NCI-H524 treated with DMSO at 0.1 percent for 48 hours (cell line): Measurements from ENCODE around the gene DPP9.
"Not testable (repeated sequence)": the region's sequence is repeated elsewhere in the genome, so short reads cannot be mapped to it uniquely, and the experiment has no call there.

Source experiments
- DNase-seq: peaks from one replicate; lab custom pipeline; 2025; lab: John Stamatoyannopoulos, UW

The DPP9 gene

DNA sequence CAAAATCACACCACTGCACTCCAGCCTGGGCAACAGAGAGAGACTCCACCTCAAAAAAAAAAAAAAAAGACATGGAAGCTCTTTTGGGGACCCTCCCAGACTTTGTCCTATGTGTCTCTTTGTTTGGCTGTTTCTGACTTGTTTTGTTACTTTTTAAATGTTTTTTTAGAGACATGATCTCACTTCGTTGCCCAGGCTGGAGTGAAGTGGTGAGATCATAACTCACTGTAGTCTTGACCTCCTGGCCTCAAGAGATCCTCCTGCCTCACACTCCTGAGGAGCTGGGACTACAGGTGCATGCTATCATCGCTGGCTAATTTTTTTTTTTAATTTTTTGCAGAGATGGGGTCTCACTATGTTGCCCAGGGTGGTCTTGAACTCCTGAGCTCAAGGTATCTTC is 16.4 kb upstream of the DPP9 start:
- no peak for DNase-seq

DNA sequence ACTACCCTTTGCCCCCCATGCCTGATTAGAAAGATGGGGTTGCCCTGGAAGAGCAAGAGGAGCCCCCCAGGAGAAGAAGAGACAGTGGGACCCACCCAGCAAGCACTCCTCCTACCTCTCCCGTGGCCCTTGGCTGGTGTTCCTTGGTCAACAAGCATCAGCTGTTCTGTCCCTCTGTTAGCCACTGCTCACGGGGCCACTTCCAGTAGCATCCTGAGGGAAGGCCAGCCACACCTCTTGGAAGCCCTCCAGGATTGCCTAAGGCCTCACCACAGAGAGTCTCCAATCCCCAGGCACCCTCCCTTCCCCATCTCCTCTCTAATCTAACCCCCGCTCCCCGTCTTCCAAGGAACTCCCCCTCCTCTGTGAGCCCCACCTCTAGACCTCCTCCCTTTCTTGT is 15.1 kb upstream of the DPP9 start:
- DNase-seq, result no peak

DNA sequence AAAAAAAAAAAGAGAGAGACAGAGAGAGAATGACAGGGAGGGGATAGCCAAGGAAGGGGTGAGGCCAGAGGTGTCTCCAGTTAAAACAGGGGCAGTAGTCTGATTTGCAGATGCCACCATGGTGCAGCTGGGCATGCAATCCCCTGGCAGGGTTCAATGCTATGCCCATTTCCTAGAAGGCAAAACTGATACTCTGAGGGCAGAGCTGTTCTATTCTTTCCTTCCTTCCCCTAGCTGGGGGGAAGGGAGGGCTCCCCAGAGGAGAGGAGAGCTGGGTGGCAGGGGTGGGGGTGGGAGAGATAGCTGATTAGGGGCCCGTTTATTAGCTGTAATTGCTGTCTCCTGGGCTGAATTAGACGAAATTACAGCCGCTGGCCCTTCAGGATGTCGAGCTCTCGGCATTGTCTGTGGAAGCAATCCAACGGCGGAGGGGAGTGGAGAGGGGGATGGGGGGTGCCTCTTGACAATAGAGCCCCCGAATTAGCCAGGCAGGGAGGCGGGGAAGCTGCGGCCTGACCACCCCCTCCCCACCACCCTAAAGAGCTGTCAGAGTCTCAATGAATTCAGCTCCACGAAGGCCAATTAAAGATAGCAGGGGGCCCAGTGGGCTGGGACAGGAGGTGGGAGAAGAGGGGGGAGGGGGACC is 14.4 kb upstream of the DPP9 start:
- no peak for DNase-seq

DNA sequence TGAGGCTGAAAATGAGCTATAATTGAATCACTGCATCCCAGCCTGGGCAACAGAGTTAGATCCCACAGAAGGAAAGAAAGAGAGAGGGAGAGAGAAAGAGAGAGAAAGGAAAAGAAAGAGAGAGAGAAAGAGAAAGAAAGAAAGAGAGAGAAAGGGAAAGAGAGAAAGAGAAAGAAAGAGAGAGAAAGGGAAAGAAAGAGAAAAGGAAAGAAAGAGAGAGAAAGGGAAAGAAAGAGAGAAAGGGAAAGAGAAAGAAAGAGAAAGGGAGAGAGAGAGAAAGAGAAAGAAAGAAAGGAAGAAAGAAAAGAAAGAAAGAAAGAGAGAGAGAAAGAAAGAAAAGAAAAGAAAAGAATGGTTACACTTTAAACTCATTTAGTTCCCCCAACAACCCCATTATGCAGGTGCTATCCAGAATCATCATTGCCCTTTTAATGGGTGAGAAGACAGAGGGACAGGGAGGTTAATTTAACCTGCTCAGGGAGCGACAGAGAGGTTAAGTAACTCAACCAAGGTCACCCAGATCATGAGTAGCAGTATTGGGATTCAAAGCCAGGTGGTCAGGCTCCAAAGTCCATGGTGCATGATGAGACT is 10.2 kb upstream of the DPP9 start:
- no peak for DNase-seq

DNA sequence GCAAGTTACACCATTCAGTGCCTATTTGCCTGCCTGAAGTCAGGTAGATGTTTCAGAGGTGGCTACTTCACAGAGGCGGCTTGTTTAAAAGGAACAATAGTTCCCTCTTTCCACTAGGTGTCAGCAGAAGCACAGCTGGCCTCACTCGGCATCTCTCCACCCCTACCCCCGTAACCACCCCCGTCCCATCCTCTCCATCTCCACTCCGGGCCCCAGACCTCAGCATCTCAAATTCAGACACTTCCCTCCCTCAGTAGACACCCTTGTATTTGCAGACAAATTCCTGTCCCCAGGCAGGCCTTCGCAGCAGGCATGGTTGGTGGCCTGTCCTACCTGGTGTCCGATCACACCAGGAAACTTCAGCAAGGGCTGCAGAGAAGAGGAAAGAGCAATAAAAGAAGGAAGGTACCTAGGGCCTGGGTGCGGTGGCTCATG is 9.1 kb upstream of the DPP9 start:
- DNase-seq, result peak; percentile 10

DNA sequence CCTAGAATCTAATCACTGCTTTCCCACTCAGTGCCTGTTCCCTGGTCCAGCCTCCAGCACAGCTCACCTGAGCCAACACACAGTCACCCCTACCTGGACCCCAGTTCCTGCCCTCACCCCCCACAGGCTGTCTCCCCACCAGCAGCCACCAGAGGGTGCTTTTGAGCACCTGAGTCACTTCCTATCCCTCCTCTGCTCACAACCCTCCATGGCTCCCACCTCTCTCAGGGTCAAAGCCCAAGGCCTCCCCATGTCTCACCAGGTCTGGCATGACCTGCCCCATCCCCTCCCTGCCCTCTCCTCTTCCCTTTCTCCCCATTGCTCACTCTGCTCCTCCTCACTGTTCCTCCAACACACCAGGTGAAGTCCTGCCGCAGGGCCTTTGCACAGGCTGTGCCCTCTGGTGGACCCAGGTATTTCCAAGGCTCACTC is 7.1 kb upstream of the DPP9 start:
- no peak for DNase-seq

DNA sequence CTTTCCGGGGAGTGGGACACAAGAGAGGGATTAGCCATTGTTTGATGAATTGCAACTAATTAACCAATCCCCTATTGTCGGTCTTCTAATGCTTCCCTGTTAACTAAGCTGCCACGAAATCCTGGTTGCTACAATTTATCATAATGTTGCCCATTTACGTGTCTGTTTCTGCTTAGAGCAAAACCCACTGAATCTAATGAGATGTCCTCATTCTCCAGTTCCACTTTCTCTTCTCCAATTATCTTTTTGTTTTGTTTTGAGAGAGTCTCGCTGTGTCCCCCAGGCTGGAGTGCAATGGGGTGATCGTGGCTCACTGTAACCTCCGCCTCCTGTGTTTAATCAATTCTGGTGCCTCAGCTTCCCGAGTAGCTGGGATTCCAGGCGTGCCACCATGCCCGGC is 5.2 kb upstream of the DPP9 start:
- DNase-seq, result no peak

DNA sequence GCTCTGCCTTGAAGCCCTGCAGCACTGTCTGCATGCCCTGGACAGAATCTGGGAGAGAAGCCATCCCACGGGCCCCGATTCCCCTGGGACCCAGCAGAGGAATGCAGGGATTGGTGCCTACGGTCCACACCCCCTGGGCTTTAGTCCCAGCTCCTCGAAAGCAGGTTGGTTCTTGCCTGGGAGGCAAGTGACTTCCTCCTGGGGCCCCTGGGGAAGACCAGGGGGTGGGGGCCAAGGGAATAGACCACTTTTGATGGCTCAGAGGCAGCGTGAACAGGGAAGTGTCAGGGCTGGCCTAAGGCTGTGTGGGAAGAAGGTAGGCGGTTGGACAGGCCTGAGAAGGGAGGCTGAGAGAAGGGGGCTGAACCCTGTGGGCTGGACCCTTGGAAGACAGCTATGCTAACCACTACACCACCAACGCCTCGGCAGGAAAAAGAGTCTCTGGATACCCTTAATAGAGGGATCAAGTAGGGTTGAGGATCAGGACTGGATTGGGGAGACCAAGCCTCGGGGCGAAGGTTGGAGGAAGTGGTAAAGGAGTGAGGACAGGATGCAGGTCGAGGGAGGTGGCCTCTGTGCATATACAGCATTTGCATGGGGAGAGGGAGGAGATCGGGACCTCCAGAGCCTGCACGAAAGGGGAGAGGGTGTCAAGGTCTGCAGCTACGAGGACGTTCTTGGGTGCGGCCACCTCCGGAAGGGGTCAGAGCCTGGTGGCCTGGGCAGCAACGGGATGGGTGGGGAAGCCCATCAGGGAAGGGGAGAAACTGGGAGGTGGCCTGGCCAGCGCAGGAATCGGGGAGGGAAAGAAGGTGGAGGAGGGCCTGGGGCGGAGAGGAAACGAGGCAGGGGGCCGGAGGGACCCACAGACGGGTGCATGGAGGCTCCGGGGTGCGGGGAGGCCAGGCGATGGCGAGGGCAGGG is 709 bp downstream of the DPP9 start:
- no peak for DNase-seq

DNA sequence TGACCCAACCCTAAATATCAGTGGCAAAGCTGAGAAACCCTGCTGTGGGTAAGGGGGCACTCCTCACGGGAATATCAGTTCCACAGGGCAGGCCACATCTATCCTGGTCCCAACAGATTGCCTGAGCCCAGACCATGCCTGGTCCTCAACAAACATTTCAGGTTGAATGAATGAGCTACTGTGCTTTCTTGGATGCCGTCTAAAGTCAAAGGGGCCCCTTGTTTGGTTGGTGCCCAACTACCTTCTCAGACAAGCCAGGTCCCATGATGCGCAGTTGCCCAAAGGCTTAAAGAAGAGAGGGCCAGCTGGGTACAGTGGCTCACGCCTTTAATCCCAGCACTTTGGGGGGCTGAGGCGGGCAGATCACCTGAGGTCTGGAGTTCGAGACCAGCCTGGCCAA is 2.4 kb downstream of the DPP9 start:
- DNase-seq, result no peak

DNA sequence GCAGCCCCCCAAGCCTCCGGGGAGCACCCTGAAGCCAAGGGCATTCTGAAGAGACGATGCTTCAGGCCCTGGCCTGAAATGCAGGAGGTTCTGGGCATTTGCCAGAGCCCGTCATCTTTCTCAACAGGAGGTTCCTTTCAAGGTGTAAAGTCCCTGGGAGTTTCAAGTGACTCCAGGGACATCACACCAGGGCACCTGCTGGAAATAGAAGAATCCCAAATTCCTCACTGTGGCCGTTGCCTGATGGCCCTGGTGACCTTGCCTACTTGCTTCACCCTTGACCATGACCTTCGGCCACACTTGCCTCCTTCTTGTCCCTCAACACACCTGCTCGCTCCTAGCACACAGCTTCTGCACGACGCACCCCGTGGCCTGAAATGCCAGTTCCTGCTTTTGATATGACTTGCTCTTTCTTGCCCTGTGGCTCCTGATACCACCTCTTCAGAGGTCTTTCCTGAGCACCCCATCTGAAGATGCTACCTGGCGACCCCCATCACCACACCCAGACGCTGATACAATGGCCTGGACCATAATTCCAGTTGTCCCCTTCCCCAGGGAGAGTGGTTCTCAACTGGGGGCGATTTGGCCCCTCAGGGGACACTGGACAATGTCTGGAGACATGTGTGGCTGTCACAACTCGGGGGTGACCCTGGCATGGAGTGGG is 3.5 kb downstream of the DPP9 start:
- DNase-seq, result no peak

DNA sequence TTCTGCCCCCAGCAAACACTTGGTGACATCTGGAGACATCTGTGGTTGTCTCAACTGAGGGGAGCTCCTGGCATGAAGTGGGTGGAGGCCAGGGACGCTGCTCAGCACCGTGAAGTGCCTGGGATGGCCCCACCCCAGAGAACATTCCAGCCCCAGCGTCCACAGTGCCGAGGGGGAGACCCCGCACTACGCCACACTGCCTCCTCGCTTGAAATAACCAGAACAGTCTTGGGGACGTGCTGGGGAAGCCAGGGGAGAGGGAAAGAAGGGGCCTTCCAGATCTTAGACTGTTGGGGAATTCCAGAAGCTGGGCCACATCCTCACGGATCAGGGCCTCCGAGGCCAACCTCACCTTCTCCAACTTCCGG is 4.2 kb downstream of the DPP9 start:
- no peak for DNase-seq

DNA sequence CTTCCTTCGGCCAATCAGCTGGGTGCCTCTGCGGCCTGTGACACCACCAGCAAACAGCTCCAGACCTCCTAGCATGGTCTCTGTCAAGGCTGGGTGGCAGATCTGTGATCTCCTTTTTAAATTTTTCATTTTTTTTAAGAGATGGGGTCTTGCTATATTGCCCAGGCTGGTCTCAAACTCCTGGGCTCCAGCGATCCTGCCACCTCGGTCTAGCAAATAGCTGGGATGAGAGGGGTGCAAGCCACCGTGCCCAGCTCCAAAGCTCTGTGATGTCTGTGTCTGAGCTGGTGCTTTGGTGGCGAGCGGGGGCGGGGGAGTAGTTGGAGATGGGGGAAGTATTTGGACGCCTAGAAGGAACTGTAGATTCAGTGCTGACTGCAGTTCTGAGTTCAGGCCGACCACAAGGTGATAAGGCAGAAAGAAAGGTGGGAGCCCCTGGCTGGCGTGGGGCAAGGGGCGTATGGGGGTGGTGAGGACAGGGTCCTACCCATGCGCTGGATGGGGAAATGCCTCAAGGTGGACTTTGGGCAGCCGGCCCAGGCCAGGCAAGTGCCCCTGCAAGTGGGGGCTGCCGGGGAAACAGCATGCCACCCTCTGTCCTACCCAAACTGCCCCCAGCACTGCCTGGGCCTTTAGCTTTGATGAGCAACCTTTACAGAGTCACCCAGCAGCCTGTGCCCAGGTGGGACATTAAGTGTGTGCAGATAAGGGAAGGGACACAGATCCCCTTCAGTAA is 5.5 kb downstream of the DPP9 start:
- DNase-seq, result no peak

DNA sequence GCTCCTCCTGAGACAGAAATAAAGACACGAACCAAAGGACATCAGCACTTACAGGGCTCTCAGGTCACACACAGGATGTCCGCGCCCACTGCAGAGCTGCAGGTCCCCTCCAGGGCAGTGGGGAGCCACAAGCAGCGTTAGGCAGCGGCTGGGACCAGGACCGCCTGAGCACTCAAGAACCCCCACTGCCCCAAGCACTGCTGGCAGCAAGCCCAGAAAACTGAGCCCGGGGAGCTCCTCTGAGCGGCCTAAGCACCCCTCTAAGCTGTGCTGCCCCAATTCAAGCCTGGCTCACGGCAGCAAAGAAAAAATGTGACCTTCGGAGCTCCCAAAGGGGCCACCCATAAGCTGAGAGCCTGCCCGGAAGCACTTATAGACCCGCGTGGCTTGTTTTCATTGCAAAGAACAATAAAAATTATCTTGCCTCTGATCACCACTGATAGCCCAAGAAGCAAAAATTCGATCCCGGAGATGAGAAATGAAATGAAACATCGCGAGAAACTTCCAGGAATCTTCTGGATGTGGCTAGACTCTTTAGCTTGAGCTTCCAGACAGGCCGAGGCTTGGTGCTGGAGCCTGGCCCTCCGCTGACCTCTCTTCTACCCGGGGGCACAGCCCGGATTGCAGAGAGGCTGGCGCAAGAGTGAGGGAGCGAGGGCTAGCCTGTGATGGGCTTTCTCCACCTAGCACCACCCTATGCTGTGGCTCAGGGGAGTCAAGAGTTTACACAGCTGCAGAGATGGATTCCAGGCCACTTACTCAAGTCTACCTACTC is 6.3 kb downstream of the DPP9 start:
- no peak for DNase-seq

DNA sequence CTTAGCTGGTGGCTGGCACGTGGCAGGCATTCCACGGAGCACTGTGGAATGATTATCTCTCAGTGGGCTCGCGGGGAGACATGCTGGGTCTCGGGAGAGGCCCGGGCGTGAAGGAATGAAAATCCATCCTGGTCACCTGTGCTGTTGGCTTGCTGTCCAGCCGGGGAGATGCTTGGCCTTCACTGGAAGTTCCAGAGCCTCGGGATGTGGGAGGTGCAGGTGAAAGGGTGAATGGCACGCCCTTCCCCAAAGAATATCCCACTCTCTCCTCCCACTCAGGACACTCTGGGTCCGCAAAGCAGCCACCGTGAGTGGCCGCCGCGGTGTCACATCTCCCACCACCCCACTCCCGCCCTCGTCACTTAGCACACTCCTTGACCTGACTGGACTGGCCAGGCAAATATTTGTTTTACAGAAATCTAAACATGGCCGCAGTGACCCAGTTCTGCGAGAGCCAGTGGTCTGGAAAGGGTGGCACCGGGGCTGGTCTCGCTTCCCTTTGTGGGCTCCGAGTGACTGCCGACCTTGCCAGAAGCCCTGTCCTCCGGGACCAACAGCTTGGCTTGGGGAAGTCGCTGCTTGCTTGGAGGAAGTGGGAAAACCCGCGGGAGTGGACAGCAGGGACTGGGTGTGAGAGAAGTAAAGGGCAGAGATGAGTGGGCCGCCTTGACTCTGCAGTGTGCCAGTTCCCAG is 8.0 kb downstream of the DPP9 start:
- DNase-seq, result no peak

DNA sequence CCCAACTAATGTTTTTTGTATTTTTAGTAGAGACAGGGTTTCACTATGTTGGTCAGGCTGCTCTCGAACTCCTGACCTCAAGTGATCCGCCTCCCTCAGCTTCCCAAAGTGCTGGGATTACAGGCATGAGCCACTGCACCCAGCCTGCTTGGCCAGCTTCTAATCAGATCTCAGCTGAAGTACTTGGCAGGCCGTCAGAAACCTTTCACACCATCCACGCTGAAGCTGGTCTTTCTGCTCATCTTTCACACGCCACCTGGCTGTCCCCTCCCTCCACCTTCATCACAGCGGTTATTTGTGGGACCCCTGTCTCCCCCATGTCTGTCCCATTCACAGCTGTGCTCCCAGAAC is 8.5 kb downstream of the DPP9 start:
- not testable (repeated sequence) for DNase-seq

DNA sequence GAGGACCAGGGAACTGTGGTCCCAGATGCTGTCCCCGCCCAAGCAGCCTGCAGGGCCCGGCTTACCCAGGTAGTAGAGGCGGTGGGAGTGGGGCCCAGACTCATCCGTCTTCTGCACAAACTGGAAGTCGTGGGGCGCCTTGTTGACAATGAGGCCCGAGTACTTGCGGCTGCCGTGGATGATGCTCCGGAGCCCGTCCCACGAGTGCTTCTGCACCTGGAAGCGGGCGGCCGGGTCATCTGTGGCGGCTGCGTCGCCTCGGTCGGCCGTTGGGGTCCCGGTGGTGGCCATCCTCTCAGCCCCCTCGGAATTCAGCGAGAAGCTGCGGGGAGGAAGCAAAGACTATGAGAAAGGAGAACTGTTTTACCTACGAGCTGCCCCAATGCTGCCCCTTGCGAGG is 9.6 kb downstream of the DPP9 start:
- no peak for DNase-seq

DNA sequence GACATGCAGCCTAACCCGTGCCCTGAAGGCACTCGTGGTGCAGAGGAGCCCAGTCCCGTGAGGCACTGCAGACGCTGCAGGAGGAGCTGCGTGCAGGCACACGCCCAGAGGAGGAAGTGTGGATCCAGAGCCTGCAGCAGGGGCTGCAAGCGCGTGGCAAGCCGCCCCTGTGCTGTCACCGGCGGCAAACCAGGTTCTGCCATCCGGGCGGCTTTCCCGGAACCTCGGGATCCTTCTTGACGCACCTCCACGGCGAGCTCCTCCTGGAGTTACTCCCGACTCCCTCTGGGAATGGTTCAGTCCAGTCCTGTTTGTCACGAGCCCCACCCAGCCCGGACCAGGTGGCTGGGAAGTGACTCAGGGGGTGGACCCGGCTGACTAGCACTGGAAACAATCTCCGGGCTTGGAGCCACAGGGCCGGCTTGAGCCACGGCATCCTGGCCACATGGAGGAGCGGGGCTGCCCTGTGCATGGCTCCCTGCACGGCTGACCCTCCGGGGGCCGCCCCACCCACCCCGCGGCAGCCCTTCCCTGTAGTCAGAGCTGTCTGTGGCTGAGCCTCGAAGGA is 10.2 kb downstream of the DPP9 start:
- no peak for DNase-seq

DNA sequence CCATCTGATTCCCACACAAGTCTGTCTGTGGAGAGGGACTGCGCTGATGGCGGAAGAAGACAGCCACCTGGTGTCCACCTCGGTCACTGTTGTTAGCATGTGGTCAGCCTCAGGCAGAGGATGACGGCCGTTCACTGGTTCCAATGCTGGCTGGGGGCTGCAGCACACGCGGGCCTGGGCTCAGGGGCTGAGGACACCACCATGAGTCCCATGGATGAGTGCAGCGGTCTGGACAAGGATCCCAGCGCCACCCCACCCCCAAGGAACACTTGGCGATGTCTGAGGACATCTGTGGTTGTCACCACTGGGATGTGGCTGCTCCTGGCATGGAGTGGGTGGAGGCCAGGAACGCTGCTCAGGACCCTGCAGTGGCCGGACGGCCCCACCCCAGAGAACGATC is 10.9 kb downstream of the DPP9 start:
- no peak for DNase-seq

DNA sequence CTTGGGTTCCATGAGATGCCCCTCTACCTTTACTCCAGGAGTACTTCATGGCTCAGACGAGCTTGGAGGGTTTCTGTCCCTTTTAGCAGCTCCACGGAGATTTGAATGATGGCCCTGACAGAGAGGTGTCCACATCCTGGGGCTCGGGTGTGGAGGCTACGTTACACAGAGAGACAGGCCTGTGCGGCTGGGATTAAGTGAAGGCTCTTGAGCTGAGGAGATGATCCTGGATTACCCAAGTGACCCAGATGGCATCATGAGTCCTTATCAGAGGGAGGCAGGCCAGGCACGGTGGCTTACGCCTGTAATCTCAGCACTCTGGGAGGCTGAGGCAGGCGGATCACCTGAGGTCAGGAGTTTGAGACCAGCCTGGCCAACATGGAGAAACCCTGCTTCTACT is 12.4 kb downstream of the DPP9 start:
- no peak for DNase-seq

DNA sequence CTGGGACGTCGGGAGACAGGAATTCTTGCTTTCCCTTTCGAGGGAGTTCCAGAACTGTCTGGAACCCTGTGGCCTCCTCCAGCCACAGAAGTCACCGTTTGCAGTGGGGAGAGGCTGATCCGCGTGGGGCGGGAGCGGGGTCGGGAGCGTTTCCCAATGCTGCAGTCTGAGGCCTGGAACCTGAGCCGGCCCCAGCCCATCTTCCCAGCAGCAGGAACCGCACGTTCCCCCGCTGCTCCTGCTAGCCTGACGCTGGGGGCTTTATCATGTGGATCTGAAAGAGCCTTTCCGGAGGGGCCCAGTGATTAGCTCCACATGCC is 13.4 kb downstream of the DPP9 start:
- DNase-seq, result no peak
